ENCODE data around the gene SMURF2.

Gene SMURF2

GRCh38 chr17:64544742-64545141, 117.4 kb downstream of the SMURF2 start:
- no peak for DNase-seq (ENCODE audit: low read depth in 2 of 2, low spot score in 1 of 2)

GRCh38 chr17:64540118-64540776, 121.9 kb downstream of the SMURF2 start:
- no peak for DNase-seq (ENCODE audit: low read depth in 2 of 2, low spot score in 1 of 2)

- no peak for DNase-seq (ENCODE audit: low read depth in 2 of 2, low spot score in 1 of 2)
These were observed 123.5 kb downstream of the SMURF2 start for GRCh38 chr17:64538508-64539130.

GRCh38 chr17:64537488-64537887, 124.6 kb downstream of the SMURF2 start:
- no peak for DNase-seq (ENCODE audit: low read depth in 2 of 2, low spot score in 1 of 2)

GRCh38 chr17:64536913-64537312, 125.2 kb downstream of the SMURF2 start:
- DNase-seq (ENCODE audit: low read depth in 2 of 2, low spot score in 1 of 2) = no peak

GRCh38 chr17:64535357-64535756, 126.8 kb downstream of the SMURF2 start:
- DNase-seq (ENCODE audit: low read depth in 2 of 2, low spot score in 1 of 2) = no peak

- DNase-seq (ENCODE audit: low read depth in 2 of 2, low spot score in 1 of 2) = no peak
These were observed 127.9 kb downstream of the SMURF2 start for GRCh38 chr17:64534187-64534586.

- no peak for DNase-seq (ENCODE audit: low read depth in 2 of 2, low spot score in 1 of 2)
These were observed 128.3 kb downstream of the SMURF2 start for GRCh38 chr17:64533784-64534183.

GRCh38 chr17:64532409-64532808, 129.7 kb downstream of the SMURF2 start:
- no peak for DNase-seq (ENCODE audit: low read depth in 2 of 2, low spot score in 1 of 2)

GRCh38 chr17:64531955-64532371, 130.1 kb downstream of the SMURF2 start:
- no peak for DNase-seq (ENCODE audit: low read depth in 2 of 2, low spot score in 1 of 2)

- DNase-seq (ENCODE audit: low read depth in 2 of 2, low spot score in 1 of 2) = no peak
These were observed 132.9 kb downstream of the SMURF2 start for GRCh38 chr17:64529221-64529620.

GRCh38 chr17:64527914-64528313, 134.2 kb downstream of the SMURF2 start:
- no peak for DNase-seq (ENCODE audit: low read depth in 2 of 2, low spot score in 1 of 2)

GRCh38 chr17:64520359-64520758, 141.7 kb downstream of the SMURF2 start:
- DNase-seq (ENCODE audit: low read depth in 2 of 2, low spot score in 1 of 2) = no peak

GRCh38 chr17:64519601-64520000, 142.5 kb downstream of the SMURF2 start:
- no peak for DNase-seq (ENCODE audit: low read depth in 2 of 2, low spot score in 1 of 2)

GRCh38 chr17:64515829-64516228, 146.3 kb downstream of the SMURF2 start:
- no peak for DNase-seq (ENCODE audit: low read depth in 2 of 2, low spot score in 1 of 2)

GRCh38 chr17:64515419-64515818, 146.7 kb downstream of the SMURF2 start:
- no peak for DNase-seq (ENCODE audit: low read depth in 2 of 2, low spot score in 1 of 2)

- DNase-seq (ENCODE audit: low read depth in 2 of 2, low spot score in 1 of 2) = no peak
These were observed 152.9 kb downstream of the SMURF2 start for GRCh38 chr17:64509179-64509578.

GRCh38 chr17:64508683-64509082, 153.4 kb downstream of the SMURF2 start:
- no peak for DNase-seq (ENCODE audit: low read depth in 2 of 2, low spot score in 1 of 2)

- no peak for DNase-seq (ENCODE audit: low read depth in 2 of 2, low spot score in 1 of 2)
These were observed 154.7 kb downstream of the SMURF2 start for GRCh38 chr17:64507413-64507782.

GRCh38 chr17:64506576-64507412, 155.3 kb downstream of the SMURF2 start, which contains the start of gene CEP95:
Gene CEP95, plus strand, starts transcription at chr17:64506977. Its CDS starts 121 bp downstream, at chr17:64507098.
- peak; percentile 94 to 95 for DNase-seq (ENCODE audit: low read depth in 2 of 2, low spot score in 1 of 2)

GRCh38 chr17:64506201-64506575, 155.9 kb downstream of the SMURF2 start, which contains the start of gene DDX5:
Gene DDX5, minus strand, starts transcription at chr17:64506289. Its CDS starts 170 bp downstream, at chr17:64506119.
- peak; percentile 95 for DNase-seq (ENCODE audit: low read depth in 2 of 2, low spot score in 1 of 2)
